BE2C (cell line): ENCODE results near the gene CBFA2T2.

ENCODE experiments used
- DNase-seq: peaks from one replicate; pipeline ENCODE4 v3.0.0-alpha.2; 2020
- H3K27me3 ChIP-seq: fragments of 250-450 bp; sonication (Bioruptor Pico); 2 replicates; pipeline ENCODE4 v1.5.1; 2020; ENCODE audit warnings: mild to moderate bottlenecking
- H3K36me3 ChIP-seq: fragments of 250-450 bp; sonication (Bioruptor Pico); 2 replicates; pipeline ENCODE4 v1.5.1; 2020; ENCODE audit warnings: mild to moderate bottlenecking
- H3K4me1 ChIP-seq: fragments of 250-450 bp; sonication (Bioruptor Pico); 2 replicates; pipeline ENCODE4 v1.5.1; 2020
- H3K4me3 ChIP-seq: 2 replicates; pipeline ENCODE4 v1.5.1; 2011; ENCODE audit warnings: low read depth, low read length
- H3K9me3 ChIP-seq: fragments of 250-450 bp; sonication (Bioruptor Pico); 2 replicates; pipeline ENCODE4 v1.5.1; 2020
- CTCF ChIP-seq: IDR thresholded peaks from 2 replicates; pipeline ENCODE4 v1.5.1; 2012; ENCODE audit warnings: mild to moderate bottlenecking, low read depth, low read length

Gene CBFA2T2

GRCh38 chr20:33515569-33516216 lies 25.8 kb downstream of the CBFA2T2 start:
- no peaks in the 10 kb centered on the region for H3K36me3 ChIP-seq
- no peaks in the 10 kb centered on the region for H3K27me3 ChIP-seq
- no peak overlapping the region for H3K4me3 ChIP-seq
- no peaks in the 10 kb centered on the region for H3K9me3 ChIP-seq
- no peak for DNase-seq
- peaks cover 7% of the 10 kb centered on the region for H3K4me1 ChIP-seq
- peak; percentile 60 for TF ChIP-seq CTCF

GRCh38 chr20:33516882-33517281 lies 27.0 kb downstream of the CBFA2T2 start:
- no peak for TF ChIP-seq CTCF
- no peaks in the 10 kb centered on the region for H3K36me3 ChIP-seq
- H3K9me3 ChIP-seq, result no peaks in the 10 kb centered on the region
- no peaks in the 10 kb centered on the region for H3K27me3 ChIP-seq
- no peak for DNase-seq
- H3K4me1 ChIP-seq, result peaks cover 7% of the 10 kb centered on the region
- H3K4me3 ChIP-seq, result no peak overlapping the region

- Histone ChIP-seq H3K9me3 (no peaks in the 10 kb centered on the region), H3K27me3 (no peaks in the 10 kb centered on the region), H3K4me3 (no peak overlapping the region), H3K36me3 (no peaks in the 10 kb centered on the region), H3K4me1 (peaks cover 7% of the 10 kb centered on the region)
- no peak for DNase-seq
- no peak for TF ChIP-seq CTCF
Observed at GRCh38 chr20:33518071-33518470, 28.2 kb downstream of the CBFA2T2 start.

- DNase-seq, result no peak
- Histone ChIP-seq H3K9me3 (no peaks in the 10 kb centered on the region), H3K36me3 (no peaks in the 10 kb centered on the region), H3K4me1 (peaks cover 7% of the 10 kb centered on the region), H3K27me3 (no peaks in the 10 kb centered on the region), H3K4me3 (no peak overlapping the region)
- TF ChIP-seq CTCF, result no peak
Observed at GRCh38 chr20:33521461-33521860, 31.6 kb downstream of the CBFA2T2 start.

GRCh38 chr20:33522256-33522820 lies 32.4 kb downstream of the CBFA2T2 start:
- H3K4me3 ChIP-seq, result no peak overlapping the region
- H3K27me3 ChIP-seq, result no peaks in the 10 kb centered on the region
- peaks cover 3% of the 10 kb centered on the region for H3K4me1 ChIP-seq
- TF ChIP-seq CTCF, result no peak
- DNase-seq, result no peak
- H3K9me3 ChIP-seq, result no peaks in the 10 kb centered on the region
- H3K36me3 ChIP-seq, result no peaks in the 10 kb centered on the region

- Histone ChIP-seq H3K4me3 (no peak overlapping the region), H3K36me3 (no peaks in the 10 kb centered on the region), H3K4me1 (no peaks in the 10 kb centered on the region; the same call in 1 of the 2 replicates), H3K27me3 (no peaks in the 10 kb centered on the region), H3K9me3 (no peaks in the 10 kb centered on the region)
- no peak for TF ChIP-seq CTCF
- DNase-seq, result no peak
Observed at GRCh38 chr20:33524261-33524660, 34.4 kb downstream of the CBFA2T2 start.
